IMR-90 (cell line): ENCODE measurements around the gene DCLK1.

Experiments used
- BHLHE40 ChIP-seq: fragments of 150-350 bp; IDR thresholded peaks from 2 replicates; pipeline ENCODE4 v1.6.1; 2016; ENCODE audit warnings: mild to moderate bottlenecking, low read depth, low read length
- POLR2A ChIP-seq: IDR thresholded peaks from 2 replicates; pipeline ENCODE4 v1.6.1; 2012; ENCODE audit warnings: mild to moderate bottlenecking, low read depth, low read length
- RAD21 ChIP-seq: IDR thresholded peaks from 2 replicates; pipeline ENCODE4 v1.6.1; 2012; ENCODE audit warnings: low read length, improper control_type of control experiment
- RFX5 ChIP-seq: IDR thresholded peaks from 2 replicates; pipeline ENCODE4 v1.8.0; 2012; ENCODE audit warnings: low read depth, mild to moderate bottlenecking, low read length, moderate library complexity
- SMC3 ChIP-seq: fragments of 150-350 bp; IDR thresholded peaks from 2 replicates; pipeline ENCODE4 v1.6.1; 2016; ENCODE audit warnings: low read depth, mild to moderate bottlenecking, antibody characterized with exemption, low read length, moderate library complexity
- USF2 ChIP-seq: fragments of 150-350 bp; IDR thresholded peaks from 2 replicates; pipeline ENCODE4 v1.6.1; 2017; ENCODE audit warnings: mild to moderate bottlenecking, antibody characterized with exemption, low read length, low read depth
- TF ChIP-seq, protein P1 (sequence below): conservative IDR thresholded peaks from 2 replicates; pipeline ENCODE4 v1.5.1; 2012; ENCODE audit warnings: mild to moderate bottlenecking, low read depth, low read length, improper control_type of control experiment
- TF ChIP-seq, protein P2 (sequence below): fragments of 150-350 bp; IDR thresholded peaks from 2 replicates; pipeline ENCODE4 v1.6.1; 2016; ENCODE audit warnings: low read depth, mild to moderate bottlenecking, low read length, moderate library complexity, borderline replicate concordance

DNA sequence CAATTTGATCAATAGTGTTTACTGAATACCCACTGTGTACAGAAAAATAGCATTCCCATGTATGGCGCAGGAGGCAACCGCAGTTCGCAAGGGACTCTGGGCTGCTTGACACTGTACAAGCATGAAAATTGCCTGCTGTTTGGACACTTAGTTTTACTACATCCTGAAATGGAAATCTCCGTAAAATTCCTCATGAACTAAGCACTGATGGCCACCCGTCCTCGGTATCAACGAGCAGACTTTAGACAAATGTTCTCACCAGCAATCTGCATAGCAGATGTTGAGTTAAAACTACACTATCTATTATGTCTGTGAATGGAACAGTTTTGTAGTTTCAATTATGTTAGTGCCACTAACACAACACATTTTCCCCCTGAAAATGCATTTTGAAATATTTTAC, 294.7 kb downstream of the DCLK1 start:
- no peak for TF ChIP-seq POLR2A
- TF ChIP-seq RAD21, result no peak
- TF ChIP-seq, protein P1, sequence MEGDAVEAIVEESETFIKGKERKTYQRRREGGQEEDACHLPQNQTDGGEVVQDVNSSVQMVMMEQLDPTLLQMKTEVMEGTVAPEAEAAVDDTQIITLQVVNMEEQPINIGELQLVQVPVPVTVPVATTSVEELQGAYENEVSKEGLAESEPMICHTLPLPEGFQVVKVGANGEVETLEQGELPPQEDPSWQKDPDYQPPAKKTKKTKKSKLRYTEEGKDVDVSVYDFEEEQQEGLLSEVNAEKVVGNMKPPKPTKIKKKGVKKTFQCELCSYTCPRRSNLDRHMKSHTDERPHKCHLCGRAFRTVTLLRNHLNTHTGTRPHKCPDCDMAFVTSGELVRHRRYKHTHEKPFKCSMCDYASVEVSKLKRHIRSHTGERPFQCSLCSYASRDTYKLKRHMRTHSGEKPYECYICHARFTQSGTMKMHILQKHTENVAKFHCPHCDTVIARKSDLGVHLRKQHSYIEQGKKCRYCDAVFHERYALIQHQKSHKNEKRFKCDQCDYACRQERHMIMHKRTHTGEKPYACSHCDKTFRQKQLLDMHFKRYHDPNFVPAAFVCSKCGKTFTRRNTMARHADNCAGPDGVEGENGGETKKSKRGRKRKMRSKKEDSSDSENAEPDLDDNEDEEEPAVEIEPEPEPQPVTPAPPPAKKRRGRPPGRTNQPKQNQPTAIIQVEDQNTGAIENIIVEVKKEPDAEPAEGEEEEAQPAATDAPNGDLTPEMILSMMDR, result no peak
- no peak for TF ChIP-seq RFX5
- no peak for TF ChIP-seq USF2
- TF ChIP-seq BHLHE40, result no peak
- TF ChIP-seq SMC3, result no peak
- TF ChIP-seq, protein P2, sequence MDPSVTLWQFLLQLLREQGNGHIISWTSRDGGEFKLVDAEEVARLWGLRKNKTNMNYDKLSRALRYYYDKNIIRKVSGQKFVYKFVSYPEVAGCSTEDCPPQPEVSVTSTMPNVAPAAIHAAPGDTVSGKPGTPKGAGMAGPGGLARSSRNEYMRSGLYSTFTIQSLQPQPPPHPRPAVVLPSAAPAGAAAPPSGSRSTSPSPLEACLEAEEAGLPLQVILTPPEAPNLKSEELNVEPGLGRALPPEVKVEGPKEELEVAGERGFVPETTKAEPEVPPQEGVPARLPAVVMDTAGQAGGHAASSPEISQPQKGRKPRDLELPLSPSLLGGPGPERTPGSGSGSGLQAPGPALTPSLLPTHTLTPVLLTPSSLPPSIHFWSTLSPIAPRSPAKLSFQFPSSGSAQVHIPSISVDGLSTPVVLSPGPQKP, result no peak
